NCI-H748 (cell line): ENCODE results near the gene CAMKMT.

Experiments used
- DNase-seq: peaks from one replicate; lab custom pipeline; 2025; ENCODE audit not compliant: unreplicated experiment; lab: John Stamatoyannopoulos, UW

The CAMKMT gene

DNA sequence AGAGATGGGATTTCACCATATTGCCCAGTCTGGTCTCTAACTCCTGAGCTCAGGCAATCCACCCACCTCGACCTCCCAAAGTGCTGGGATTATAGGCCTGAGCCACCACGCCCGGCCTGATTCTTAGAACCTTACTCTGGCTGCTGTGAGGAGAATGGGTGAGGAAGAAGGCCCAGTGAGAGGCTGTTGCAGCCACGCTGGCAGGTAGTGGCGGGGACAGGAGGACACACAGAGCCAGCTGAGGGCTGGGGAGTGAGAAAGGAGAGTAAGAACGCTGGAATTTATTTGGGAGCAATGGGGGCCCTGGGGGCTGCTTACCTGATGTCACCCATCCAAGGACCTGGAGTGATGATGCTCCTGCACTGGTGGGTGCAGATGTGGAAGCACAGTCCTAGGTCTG, 425.9 kb downstream of the CAMKMT start:
- no peak for DNase-seq

GRCh38 chr2:44789446-44789845, 427.7 kb downstream of the CAMKMT start:
- DNase-seq = no peak

GRCh38 chr2:44789971-44790721, 428.4 kb downstream of the CAMKMT start:
- no peak for DNase-seq

GRCh38 chr2:44793322-44793870, 431.6 kb downstream of the CAMKMT start:
- DNase-seq = no peak

GRCh38 chr2:44796771-44797170, 435.0 kb downstream of the CAMKMT start:
- DNase-seq = no peak

GRCh38 chr2:44798139-44798659, 436.5 kb downstream of the CAMKMT start:
- DNase-seq = no peak

GRCh38 chr2:44799105-44799504, 437.4 kb downstream of the CAMKMT start:
- DNase-seq = no peak

DNA sequence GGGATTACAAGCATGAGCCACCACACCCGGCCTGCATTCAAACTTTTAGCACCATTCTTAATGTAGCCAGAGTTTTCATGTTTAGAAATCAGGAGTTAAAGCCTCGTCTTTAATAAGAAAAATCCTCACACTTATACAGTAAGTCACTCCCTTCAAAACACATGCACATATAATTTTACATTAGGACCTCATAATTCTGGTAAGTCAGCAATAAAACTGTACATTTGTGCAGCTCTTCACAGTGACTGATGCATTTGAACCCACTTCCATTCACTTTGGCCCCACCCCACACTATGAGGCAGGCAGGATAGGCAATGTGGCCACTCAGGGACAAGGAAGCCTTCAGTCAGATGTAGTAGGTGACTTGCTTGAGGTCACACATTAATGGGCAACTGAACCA, 438.0 kb downstream of the CAMKMT start:
- no peak for DNase-seq

GRCh38 chr2:44801289-44801840, 439.6 kb downstream of the CAMKMT start:
- peak; percentile 8 for DNase-seq

DNA sequence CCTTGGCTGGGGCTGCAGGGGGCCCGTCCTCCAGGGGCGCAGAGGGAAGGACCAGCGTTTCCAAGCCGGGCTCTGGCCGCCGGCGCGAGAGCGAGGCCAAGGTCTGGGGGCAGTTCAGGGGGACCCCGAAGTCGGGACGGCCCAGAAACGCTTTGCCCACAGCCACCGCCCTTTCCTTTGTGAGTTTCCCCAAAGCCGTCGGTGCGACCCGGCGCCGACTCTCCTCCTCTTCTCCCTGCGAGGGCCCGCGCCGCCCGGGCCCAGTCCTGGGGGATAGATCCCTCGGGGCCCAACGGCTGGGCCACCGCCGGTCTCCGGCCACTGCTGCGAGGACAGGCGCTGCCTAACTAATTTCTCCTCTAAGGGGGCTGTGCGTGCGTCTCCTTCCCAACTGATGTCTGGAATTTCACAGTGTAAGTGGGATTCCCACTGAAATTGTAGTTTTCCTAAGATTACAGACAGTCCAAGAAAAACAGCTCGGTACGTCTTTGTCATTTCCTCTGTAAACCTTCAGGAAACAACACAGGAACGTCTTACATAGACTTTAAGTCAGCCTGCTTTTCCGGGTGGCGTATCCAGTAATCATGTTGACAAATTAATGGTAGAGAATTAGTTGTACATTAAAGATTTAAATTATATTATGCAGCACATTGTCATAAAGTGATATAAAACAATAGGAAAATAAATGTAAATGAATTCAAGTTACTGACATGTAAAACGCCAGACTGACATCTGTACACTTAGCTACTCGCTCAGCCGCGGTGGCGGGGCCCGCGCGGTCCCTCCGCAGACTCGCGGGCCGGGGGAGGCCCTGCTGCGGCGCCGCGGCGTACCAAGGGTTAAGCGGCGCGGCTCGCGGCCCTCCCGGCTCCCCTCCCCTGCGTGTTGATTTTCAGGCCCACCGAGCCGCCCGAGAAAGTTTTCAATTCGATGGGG, 440.4 kb downstream of the CAMKMT start:
- no peak for DNase-seq

GRCh38 chr2:44802777-44803424, 441.2 kb downstream of the CAMKMT start:
- peak; percentile 61 for DNase-seq

DNA sequence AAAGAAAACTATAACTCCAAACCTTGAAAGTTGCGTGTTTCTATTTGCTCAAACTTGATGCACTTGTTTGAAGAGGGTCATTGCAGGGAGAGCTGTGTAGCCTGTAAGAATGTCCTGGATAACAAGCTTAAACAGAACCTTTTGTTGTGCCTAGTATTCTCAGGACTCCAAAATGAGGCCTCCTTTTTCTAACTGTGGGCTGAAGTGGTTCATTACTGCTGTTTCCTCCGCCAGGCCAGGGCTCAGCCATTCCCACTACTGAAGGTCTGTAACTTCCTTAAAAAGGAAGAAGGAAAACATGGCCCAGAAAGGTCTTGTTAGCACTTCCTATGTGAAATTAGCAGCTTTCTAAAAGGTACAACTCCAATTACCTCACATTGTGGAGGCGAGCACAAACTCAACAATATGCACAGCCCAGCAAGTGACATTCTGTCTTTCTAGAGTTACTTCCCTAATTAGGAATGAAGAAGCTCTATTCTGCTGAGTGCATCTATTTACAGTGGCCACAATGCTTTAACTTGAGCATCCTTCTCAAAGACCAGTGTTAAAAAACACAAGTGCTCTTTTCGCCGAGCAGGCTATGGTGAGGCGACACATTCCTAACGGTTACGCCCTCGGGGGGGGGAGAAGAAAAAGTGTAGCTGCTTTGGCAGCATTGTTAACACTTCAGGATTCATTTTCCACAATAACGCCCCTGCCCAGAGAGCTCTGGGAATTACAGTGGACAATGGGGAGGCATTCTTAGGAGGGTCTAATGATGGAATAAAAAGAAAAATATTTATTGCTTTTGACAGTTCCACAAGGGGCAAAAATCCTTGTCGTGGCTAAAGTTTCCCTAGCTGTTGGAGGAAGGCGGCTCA, 442.9 kb downstream of the CAMKMT start:
- DNase-seq = peak; percentile 75

DNA sequence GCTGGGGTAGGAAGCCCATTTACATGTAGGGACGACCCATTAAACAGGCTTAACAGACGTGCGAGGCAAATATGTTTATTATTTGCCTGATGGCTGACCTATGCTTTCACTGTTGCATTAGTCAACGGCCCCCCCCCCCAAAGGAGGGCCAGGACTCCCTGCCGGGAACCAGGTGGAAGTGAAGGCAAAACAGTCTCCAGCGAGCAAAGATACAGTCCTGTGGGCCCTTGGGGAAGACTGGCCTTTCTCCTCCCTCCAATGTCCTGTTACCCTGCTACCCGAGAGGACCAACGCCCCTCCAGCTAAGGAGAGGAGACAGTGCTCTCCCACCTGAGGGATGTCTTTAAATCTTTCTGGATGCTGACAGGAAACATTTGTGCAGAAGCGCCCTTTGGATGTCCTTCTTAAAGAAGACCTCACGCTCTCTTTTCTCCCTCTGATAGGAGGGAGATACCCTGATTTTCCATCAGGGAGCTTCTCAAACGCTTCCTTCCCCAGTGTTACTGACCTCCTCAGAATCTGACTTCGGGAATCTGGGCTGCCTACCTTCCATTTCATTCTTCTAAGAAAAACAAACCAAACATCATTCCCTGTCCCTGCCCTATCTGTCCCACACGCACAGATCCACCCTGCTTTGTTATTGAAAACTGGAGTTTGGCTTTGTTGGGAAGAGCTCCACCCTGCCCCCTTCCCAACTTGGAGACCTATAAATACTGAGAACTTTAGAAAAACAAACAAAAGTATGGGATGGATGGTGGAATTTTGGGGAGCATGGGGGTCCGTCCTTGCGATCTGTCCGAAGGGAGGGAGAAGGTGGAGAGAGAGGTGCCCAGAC, 443.9 kb downstream of the CAMKMT start:
- DNase-seq = peak; percentile 87

DNA sequence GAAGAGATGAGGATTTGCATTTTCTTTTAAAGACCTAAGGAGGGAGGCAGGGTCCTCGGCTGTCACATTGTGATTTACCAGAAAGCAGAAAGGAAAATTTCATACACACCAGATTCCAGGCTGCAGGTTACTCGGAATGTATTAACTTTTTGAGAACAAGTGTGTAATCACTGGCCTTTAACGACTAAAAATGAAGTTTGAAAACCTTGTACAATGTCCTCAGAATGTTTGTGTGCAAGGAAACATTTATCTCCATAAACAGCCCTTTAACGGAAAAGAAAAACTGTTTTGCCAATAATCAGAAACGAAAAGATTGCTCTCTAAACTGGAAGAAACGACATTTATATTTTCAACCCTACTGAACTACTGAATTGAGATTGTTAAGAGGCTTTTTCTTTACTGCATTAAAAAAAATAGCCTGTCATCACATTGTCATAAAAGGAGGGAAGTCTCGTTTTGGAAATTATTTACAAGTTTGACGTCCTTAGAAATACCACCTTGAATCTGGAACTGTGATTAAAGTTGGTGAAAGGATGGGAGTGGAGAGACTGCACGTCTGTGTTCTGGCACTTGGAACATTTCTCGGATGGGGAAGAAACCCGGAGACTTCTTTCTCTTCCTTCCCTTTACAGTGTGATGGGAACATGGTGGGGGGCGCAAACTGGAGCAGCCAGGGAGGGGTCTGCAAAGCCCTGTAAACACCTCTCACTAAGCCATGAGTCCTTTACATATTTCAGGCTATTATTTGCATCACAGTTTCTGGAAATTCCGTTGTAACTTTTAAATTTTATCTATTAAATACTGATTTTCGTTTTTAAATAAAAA, 445.7 kb downstream of the CAMKMT start:
- DNase-seq = no peak

DNA sequence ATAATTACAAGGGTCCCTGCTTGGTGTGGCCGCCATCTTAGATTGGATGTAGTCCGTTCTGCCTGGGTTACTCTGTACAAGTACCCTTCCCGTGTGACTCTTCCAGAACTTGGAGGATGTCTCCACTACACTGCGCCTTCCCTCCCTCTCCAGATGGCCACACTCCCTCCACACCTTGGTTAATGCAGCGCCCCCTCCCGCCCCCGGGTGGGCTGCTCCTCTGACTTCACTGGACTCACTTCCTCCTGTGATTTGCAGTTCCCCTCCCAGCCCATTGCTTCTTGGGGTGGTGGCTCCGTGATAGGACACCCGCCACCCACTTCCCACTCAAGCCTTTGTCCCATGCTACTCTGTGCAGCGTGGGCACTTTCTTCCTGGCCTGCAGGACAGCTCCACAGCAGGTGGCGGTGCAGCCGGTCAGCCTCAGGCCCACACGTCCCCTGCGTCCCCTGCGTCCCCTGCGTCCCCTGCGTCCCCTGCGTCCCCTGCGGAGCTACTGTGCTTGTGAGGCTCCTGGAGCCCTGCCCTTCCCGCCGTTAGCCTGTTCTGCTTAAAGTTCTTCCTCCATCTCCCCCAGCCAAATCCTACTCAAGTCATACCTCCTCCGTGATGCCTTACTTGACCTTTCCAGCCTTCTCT, 449.3 kb downstream of the CAMKMT start:
- DNase-seq = no peak

DNA sequence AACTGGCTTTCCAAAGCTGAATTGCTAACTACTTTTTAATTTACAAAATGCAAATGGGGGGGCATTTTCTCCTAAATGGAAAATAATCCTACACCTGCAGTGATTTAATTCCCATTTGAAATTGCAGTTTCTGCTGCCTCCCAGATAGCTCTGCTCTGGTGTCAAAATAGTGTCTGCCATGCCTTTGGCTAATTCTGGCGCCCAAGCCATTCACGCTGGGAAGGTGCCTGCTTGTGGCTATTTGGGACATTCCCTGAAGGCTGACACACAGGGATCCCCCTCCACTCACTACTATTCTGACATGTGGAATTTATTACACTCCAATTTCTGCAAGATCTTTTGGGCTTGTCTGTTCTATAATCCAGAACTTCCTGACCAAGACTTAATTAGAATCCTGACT, 451.4 kb downstream of the CAMKMT start:
- DNase-seq = no peak

DNA sequence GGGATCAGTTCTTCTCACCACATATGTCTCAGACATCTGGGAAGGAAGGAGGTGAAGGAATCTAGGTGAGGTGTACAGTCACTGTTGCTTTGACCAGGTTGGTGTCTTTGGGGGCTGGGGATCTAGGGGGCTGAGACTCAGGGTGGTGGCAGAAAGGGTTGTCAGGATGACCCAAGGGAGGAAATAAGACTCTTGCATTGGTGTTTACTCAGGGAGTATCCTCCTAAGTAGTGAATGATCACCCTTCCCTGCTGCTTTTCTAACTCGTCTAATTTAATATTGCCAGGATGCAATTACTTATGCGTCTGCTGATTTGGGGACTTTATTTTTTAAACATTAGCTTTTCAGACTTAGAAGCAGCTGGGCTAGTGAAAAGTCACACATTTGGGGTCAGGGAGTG, 451.9 kb downstream of the CAMKMT start:
- DNase-seq = no peak

DNA sequence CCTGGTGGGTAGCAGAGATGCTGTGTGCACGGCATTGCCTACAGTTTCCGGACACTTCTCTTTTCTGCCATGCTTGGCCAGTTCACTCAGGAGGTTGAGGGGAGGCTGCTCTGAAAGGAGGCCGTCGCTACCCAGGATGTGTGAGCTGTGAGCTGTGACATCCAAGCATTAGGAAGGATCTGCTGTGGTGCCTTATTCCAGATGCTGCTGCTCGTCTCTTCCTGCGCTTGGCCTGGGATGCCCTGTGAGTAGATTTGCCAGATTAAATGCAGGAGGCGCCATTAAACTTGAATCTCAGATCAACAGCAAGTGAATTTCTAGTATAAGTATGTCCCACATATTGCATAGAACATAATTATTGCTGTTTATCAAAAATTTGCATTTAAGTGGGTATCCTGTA, 455.5 kb downstream of the CAMKMT start:
- DNase-seq = no peak
